GM12878 (cell line): ENCODE data around the gene PRRX2. TPM values are rescaled to one million over a fixed set of nuclear protein-coding genes. Genes with fewer than 3 reads are reported as not detected.

Experiments
- ATAC-seq: fragments of 200-7000 bp; cut with Tn5 transposase; 3 replicates; pipeline ENCODE4 v1.9.1; 2020; ENCODE audit warnings: mild to moderate bottlenecking, moderate library complexity
- BruUV-seq: library from RNA; stranded (reverse); fragments of 400-500 nt; replicated peaks from 2 replicates; lab custom pipeline; 2021; lab: Mats Ljungman, UMichigan
- CTCF ChIA-PET: fragments of 300-600 bp; sonication (Branson Sonifier 250); formaldehyde crosslinking; extraction: SDS; loops from one replicate; lab custom pipeline; 2021; ENCODE audit warnings: inconsistent platforms; lab: Yijun Ruan, JAX
- POLR2A ChIA-PET: fragments of 350-600 bp; formaldehyde crosslinking; extraction: SDS; loops from one replicate; lab custom pipeline; 2021; ENCODE audit warnings: inconsistent platforms; lab: Charles Lee
- RAD21 ChIA-PET: fragments of 300-600 bp; sonication (Branson Sonifier 250); formaldehyde crosslinking; loops from one replicate; lab custom pipeline; 2023; ENCODE audit warnings: antibody characterized with exemption; ENCODE audit not compliant: unreplicated experiment; lab: Charles Lee
- SMC1A ChIA-PET: fragments of 300-600 bp; sonication (Branson Sonifier 250); formaldehyde crosslinking; loops from one replicate; lab custom pipeline; 2023; ENCODE audit not compliant: unreplicated experiment, uncharacterized antibody; lab: Charles Lee
- DNase-seq: peaks from one replicate; pipeline ENCODE4 v3.0.0-alpha.2; 2011; ENCODE audit warnings: low read depth, low spot score
- FAIRE-seq: peaks from 3 replicates; lab custom pipeline; 2011; peaks lifted over from hg19 to GRCh38; lab: Jason Lieb, UNC
- H2AFZ ChIP-seq: 2 replicates; pipeline ENCODE4 v1.6.0; 2011; ENCODE audit warnings: low read depth, low read length, control low read depth; ENCODE audit not compliant: control insufficient read depth
- H3K27ac ChIP-seq: 2 replicates; pipeline ENCODE4 v1.5.1; 2011; ENCODE audit warnings: control low read depth; ENCODE audit not compliant: control insufficient read depth, insufficient read depth
- H3K27me3 ChIP-seq, 2 experiments: replicated peaks in 1 of 2; 2 replicates each; pipeline versions ENCODE4 v1.6.0 to v1.6.1; 2011; ENCODE audit warnings: low read length in 1 of 2; ENCODE audit not compliant: control insufficient read depth in 2 of 2, insufficient read depth in 2 of 2
- H3K36me3 ChIP-seq, 2 experiments: 2 replicates each; pipeline ENCODE4 v1.5.1; 2011; ENCODE audit warnings: low read length in 1 of 2; ENCODE audit not compliant: control insufficient read depth in 2 of 2, insufficient read depth in 2 of 2
- H3K4me1 ChIP-seq: 2 replicates; pipeline ENCODE4 v1.6.1; 2011; ENCODE audit warnings: mild to moderate bottlenecking, low read length, moderate library complexity, mixed read lengths; ENCODE audit not compliant: control insufficient read depth, insufficient read depth
- H3K4me2 ChIP-seq: 2 replicates; pipeline ENCODE4 v1.6.0; 2011; ENCODE audit warnings: control low read depth; ENCODE audit not compliant: control insufficient read depth, insufficient read depth
- H3K4me3 ChIP-seq: fragments of 200-600 bp; sonication (generic); 2 replicates; pipeline ENCODE4 v1.5.1; 2016
- H3K79me2 ChIP-seq: 2 replicates; pipeline ENCODE4 v1.6.0; 2011; ENCODE audit warnings: low read length; ENCODE audit not compliant: control insufficient read depth, insufficient read depth
- H3K9ac ChIP-seq: 2 replicates; pipeline ENCODE4 v1.8.0; 2011; ENCODE audit warnings: low read length, control low read depth, mixed read lengths; ENCODE audit not compliant: control insufficient read depth, insufficient read depth
- H3K9me3 ChIP-seq: replicated peaks from 3 replicates; pipeline ENCODE4 v1.5.1; 2011; ENCODE audit warnings: mild to moderate bottlenecking, low read length; ENCODE audit not compliant: control insufficient read depth, insufficient read depth
- H4K20me1 ChIP-seq: 2 replicates; pipeline ENCODE4 v1.6.0; 2011; ENCODE audit not compliant: control insufficient read depth, insufficient read depth
- BCL11A ChIP-seq: IDR thresholded peaks from 2 replicates; pipeline ENCODE4 v1.6.1; 2011; ENCODE audit warnings: low read depth, low read length
- RB1 ChIP-seq: fragments of 450-650 bp; formaldehyde crosslinking; IDR thresholded peaks from 2 replicates; pipeline ENCODE4 v1.6.1; 2017; ENCODE audit warnings: mild to moderate bottlenecking, borderline replicate concordance
- RCOR1 ChIP-seq: conservative IDR thresholded peaks from 2 replicates; pipeline ENCODE4 v1.6.1; 2012; ENCODE audit warnings: low read depth, low read length, improper control_type of control experiment
- RUNX3 ChIP-seq: IDR thresholded peaks from 2 replicates; pipeline ENCODE4 v1.6.1; 2012; ENCODE audit warnings: low read length, inconsistent platforms
- WGBS: methylation state at CpG from one replicate; pipeline ENCODE4 v1.1.6; 2016; ENCODE audit warnings: low lambda C conversion rate; ENCODE audit not compliant: insufficient replicate concordance, insufficient coverage; ENCODE audit errors: missing lambda C conversion rate; 5-methylcytosine and 5-hydroxymethylcytosine counted together
- in situ Hi-C: fragments of 300-500 bp; cut with MboI; formaldehyde crosslinking; loops from 9 replicates; pipeline ENCODE4 v1.14.3; 2018; ENCODE audit warnings: mixed read lengths
- intact Hi-C: fragments of 100-400 bp; cut with micrococcal nuclease; formaldehyde crosslinking; loops from one replicate; pipeline ENCODE4 v1.14.2; 2022; ENCODE audit not compliant: unreplicated experiment
- polyA plus RNA-seq, 11 experiments: library from polyadenylated mRNA; depleted of rRNA in 4 of 11; unstranded in 6 of 11; stranded (reverse) in 5 of 11; fragments of >200 nt; fragmentation: Nextera tagmentation in 4 of 11; fragmentation: Illumina TruSeq in 1 of 11; extraction: Ambion mirVana in 4 of 11; extraction: Trizol in 1 of 11; gene quantifications; 1 replicate in 1 of 11; 2 replicates in 10 of 11; pipeline versions ENCODE4 v1.2.1 to v1.2.3, GENCODE V29; 2011 to 2016; ENCODE audit warnings: inconsistent platforms in 2 of 11, missing spikeins in 2 of 11, low read depth in 1 of 11
- total RNA-seq, 4 experiments: library from RNA; depleted of rRNA in 3 of 4; stranded (reverse); fragments of >200 nt in 3 of 4; fragmentation: Illumina TruSeq in 1 of 4; extraction: Trizol in 1 of 4; gene quantifications; 2 replicates each; pipeline versions ENCODE4 v1.2.1 to v1.2.3, GENCODE V29; 2013 to 2021
- TF ChIP-seq, protein P1 (sequence below): fragments of 450-650 bp; IDR thresholded peaks from 2 replicates; pipeline ENCODE4 v1.6.1; 2018; ENCODE audit warnings: mild to moderate bottlenecking, low read depth, moderate library complexity; ENCODE audit not compliant: partially characterized antibody

PRRX2 gene
- total and polyA plus RNA-seq, 10 of the 15 experiments (the other 5 are each of a cell fraction or from before 2014, with no cell fraction given): not detected

DNA sequence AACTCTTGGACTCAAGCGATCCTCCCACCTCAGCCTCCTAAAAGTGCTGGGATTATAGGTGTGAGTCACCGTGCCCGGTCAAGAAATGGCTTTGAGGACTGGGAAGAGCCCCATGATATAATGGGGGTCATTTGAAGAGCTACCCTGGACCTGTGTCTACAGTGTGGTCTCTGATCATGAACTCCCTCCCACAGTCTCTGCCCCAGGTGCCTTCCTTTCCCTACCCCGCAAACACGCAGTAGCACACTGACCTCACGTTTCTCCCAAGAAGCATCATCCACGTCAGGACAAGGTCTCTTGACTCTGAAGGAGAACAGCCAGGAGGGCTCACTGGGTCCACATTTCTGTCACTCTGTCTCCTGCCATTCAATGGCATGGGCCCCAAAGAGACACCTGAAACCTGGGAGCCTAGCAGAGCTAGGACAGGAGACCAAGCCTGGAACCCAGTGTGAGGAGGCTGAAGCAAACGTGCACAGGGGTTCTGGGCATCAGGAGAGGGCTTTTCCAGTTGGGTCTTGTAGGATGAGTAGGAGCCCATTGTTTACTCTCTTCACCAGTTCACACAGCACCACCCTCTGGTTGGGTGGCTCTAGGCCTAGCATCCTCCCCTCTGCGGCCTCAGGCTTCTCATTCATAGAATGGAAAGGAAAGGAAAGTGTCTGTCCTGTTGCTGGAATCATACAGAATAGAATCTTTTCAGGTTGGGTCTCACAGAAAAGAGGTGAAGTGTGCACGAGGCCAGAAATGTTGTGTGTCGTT is 23.0 kb downstream of the PRRX2 start:
- BruUV-seq: no TSS peak
- no peaks in the 10 kb centered on the region for H4K20me1 ChIP-seq
- FAIRE-seq (no peak), ATAC-seq (no peak), DNase-seq (no peak)
- H3K9me3 ChIP-seq: no peaks in the 10 kb centered on the region
- no peak overlapping the region for H3K9ac ChIP-seq
- no peaks in the 10 kb centered on the region for H3K4me1 ChIP-seq
- WGBS: 39% methylated on average over 11 of the region's 11 CpGs
- no peaks in the 10 kb centered on the region for H3K36me3 ChIP-seq
- no peak overlapping the region for H3K27ac ChIP-seq
- TF ChIP-seq BCL11A (no peak), RCOR1 (no peak), RB1 (no peak), RUNX3 (no peak)
- TF ChIP-seq, protein P1, sequence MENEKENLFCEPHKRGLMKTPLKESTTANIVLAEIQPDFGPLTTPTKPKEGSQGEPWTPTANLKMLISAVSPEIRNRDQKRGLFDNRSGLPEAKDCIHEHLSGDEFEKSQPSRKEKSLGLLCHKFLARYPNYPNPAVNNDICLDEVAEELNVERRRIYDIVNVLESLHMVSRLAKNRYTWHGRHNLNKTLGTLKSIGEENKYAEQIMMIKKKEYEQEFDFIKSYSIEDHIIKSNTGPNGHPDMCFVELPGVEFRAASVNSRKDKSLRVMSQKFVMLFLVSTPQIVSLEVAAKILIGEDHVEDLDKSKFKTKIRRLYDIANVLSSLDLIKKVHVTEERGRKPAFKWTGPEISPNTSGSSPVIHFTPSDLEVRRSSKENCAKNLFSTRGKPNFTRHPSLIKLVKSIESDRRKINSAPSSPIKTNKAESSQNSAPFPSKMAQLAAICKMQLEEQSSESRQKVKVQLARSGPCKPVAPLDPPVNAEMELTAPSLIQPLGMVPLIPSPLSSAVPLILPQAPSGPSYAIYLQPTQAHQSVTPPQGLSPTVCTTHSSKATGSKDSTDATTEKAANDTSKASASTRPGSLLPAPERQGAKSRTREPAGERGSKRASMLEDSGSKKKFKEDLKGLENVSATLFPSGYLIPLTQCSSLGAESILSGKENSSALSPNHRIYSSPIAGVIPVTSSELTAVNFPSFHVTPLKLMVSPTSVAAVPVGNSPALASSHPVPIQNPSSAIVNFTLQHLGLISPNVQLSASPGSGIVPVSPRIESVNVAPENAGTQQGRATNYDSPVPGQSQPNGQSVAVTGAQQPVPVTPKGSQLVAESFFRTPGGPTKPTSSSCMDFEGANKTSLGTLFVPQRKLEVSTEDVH: no peak
- SMC1A ChIA-PET: no interaction called here
- H3K27me3 ChIP-seq: no peaks in the 10 kb centered on the region; a peak in 1 of 4 replicates
- in situ Hi-C loops (no loop called here), intact Hi-C loops (no loop called here)
- H3K4me2 ChIP-seq: no peak overlapping the region
- H3K4me3 ChIP-seq: no peak overlapping the region
- CTCF ChIA-PET: no interaction called here
- POLR2A ChIA-PET: no interaction called here
- no peak overlapping the region for H2AFZ ChIP-seq
- RAD21 ChIA-PET: no interaction called here
- no peaks in the 10 kb centered on the region for H3K79me2 ChIP-seq
